Transverse colon (tissue), 4 donors: ENCODE results near the gene GPR152. TPM values are rescaled to one million over a fixed set of nuclear protein-coding genes. Genes with fewer than 3 reads are reported as not detected.

Experiments
- DNase-seq: peaks from one replicate; pipeline ENCODE4 v3.0.0-alpha.2; 2019
- H3K27ac ChIP-seq, 4 donors: fragments of 200-600 bp; sonication (generic); 2 replicates each; pipeline ENCODE4 v1.5.1; 2016 to 2018; ENCODE audit warnings: inconsistent platforms in 4 of 4
- H3K27me3 ChIP-seq: fragments of 200-600 bp; sonication (generic); 2 replicates; pipeline ENCODE4 v1.5.1; 2017; ENCODE audit warnings: inconsistent platforms
- H3K36me3 ChIP-seq, 4 donors: fragments of 200-600 bp; sonication (generic); 2 replicates each; pipeline ENCODE4 v1.5.1; 2017 to 2019; ENCODE audit warnings: inconsistent platforms in 4 of 4
- H3K4me1 ChIP-seq, 4 donors: fragments of 200-600 bp; sonication (generic); 2 replicates each; pipeline ENCODE4 v1.5.1; 2017 to 2020; ENCODE audit warnings: inconsistent platforms in 4 of 4
- H3K4me3 ChIP-seq, 4 donors: fragments of 200-600 bp; sonication (generic); 1 replicate in 1 of 4; 2 replicates in 3 of 4; pipeline versions ENCODE4 v1.5.1 to v1.6.1; 2017 to 2019; ENCODE audit warnings: inconsistent platforms in 4 of 4
- H3K9me3 ChIP-seq, 2 donors: fragments of 200-600 bp; sonication (generic); 2 replicates each; pipeline ENCODE4 v1.5.1; 2017 to 2019; ENCODE audit warnings: inconsistent platforms in 2 of 2
- EP300 ChIP-seq: sonication (generic); formaldehyde crosslinking; IDR thresholded peaks from one replicate; pipeline ENCODE4 v1.6.1; 2017; ENCODE audit warnings: antibody characterized with exemption, low read depth
- POLR2A ChIP-seq: fragments of 450-650 bp; IDR thresholded peaks from one replicate; pipeline ENCODE4 v1.6.1; 2016; ENCODE audit warnings: antibody characterized with exemption, mild to moderate bottlenecking, moderate library complexity
- POLR2AphosphoS5 ChIP-seq, 3 donors: sonication (generic); formaldehyde crosslinking; IDR thresholded peaks; one replicate each; pipeline ENCODE4 v1.6.1; 2016; ENCODE audit warnings: antibody characterized with exemption in 3 of 3
- WGBS, 2 donors: methylation state at CpG; one replicate each; pipeline ENCODE4 v1.1.5; 2018; ENCODE audit warnings: low coverage in 1 of 2; 5-methylcytosine and 5-hydroxymethylcytosine counted together
- in situ Hi-C, 4 donors: fragments of 200-750 bp; cut with MboI; loops; one replicate each; pipeline versions ENCODE4 v1.15.0 to v1.15.1; 2017; ENCODE audit warnings: low sequenced_read_pairs in 3 of 4, low pct_ligation_motif_present in 1 of 4, low pct_unique_long_range_greater_than_20kb in 1 of 4
- intact Hi-C: fragments of 100-400 bp; cut with DNase I; formaldehyde crosslinking; loops from one replicate; pipeline ENCODE4 v1.15.1; 2023; ENCODE audit warnings: low total_unique reads
- total RNA-seq, 4 donors: library from RNA; depleted of rRNA; stranded (reverse); fragments of >200 nt; gene quantifications; one replicate each; pipeline ENCODE4 v1.1.0, GENCODE V29; 2016
- TF ChIP-seq, protein P1 (sequence below), 5 experiments: fragments of 200-600 bp in 3 of 5; fragments of 450-650 bp in 2 of 5; sonication (generic) in 3 of 5; IDR thresholded peaks; 1 replicate in 2 of 5; 2 replicates in 3 of 5; pipeline ENCODE4 v1.5.1; 2016 to 2017; ENCODE audit warnings: antibody characterized with exemption in 5 of 5, inconsistent platforms in 3 of 5, mild to moderate bottlenecking in 2 of 5, moderate library complexity in 1 of 5

The GPR152 gene
- total RNA-seq, 4 donors from 2014 or later = not detected

DNA sequence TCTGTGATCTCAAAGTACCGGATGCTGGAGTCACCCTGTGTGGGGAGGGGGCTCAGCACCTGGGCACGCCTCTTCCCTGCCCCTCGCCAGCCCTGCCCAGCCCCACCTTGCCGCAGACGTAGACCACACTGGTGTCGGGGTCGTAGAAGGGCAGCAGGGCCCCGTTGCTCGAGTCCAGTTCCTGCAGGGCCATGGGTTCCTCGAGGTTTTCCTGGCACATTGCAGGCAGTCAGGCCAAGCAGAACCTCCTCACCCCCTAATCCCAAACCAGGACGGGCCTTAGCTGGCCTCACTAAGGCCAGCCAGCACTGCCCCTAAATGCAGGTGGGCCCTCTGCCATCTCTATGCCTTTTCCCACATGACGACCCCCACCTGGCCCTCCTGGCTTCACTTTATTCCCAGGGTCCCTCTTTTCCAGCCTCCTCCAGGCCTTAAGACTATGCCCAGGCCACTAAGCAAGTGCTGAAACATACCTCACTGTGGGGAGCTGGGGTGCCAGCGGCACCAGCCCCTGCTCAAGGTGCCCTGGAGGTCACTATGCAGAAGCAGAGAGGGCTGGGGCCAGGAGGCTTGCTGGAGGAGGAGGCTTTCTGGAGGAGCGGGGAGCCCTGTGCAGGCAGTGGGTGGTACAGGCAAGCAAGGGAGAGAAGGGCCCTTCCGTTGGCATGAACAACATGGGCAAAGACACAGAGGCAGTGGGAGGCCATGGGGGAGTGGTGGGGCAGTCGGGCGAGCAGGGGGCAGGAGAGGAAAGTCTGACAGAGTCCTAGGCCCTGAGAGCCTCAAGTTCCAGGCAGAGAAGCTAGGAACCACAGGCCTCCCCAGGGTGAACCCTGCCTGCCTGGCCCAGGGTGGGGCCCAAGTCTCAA lies 12.1 kb downstream of the GPR152 start:
- intact Hi-C loops = no loop called here
- H3K9me3 ChIP-seq = no peaks in the 10 kb centered on the region
- peak overlapping the region; percentile 72 to 83 (median 74) for H3K27ac ChIP-seq
- H3K4me1 ChIP-seq = peaks cover 8 to 57% (median 32%) of the 10 kb centered on the region in 4 donors
- DNase-seq = no peak
- no peaks in the 10 kb centered on the region for H3K36me3 ChIP-seq
- H3K27me3 ChIP-seq = no peaks in the 10 kb centered on the region
- in situ Hi-C loops = no loop called here
- no peak overlapping the region for H3K4me3 ChIP-seq
- TF ChIP-seq EP300 (no peak), POLR2A (no peak), POLR2AphosphoS5 (IDR thresholded peaks at IDR 0.05) (no peak)
- TF ChIP-seq, protein P1, sequence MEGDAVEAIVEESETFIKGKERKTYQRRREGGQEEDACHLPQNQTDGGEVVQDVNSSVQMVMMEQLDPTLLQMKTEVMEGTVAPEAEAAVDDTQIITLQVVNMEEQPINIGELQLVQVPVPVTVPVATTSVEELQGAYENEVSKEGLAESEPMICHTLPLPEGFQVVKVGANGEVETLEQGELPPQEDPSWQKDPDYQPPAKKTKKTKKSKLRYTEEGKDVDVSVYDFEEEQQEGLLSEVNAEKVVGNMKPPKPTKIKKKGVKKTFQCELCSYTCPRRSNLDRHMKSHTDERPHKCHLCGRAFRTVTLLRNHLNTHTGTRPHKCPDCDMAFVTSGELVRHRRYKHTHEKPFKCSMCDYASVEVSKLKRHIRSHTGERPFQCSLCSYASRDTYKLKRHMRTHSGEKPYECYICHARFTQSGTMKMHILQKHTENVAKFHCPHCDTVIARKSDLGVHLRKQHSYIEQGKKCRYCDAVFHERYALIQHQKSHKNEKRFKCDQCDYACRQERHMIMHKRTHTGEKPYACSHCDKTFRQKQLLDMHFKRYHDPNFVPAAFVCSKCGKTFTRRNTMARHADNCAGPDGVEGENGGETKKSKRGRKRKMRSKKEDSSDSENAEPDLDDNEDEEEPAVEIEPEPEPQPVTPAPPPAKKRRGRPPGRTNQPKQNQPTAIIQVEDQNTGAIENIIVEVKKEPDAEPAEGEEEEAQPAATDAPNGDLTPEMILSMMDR (IDR thresholded peaks at IDR 0.05) = no peak
- WGBS, 2 donors = 75 to 100% methylated on average over 1 to 17 of the region's 17 CpGs

DNA sequence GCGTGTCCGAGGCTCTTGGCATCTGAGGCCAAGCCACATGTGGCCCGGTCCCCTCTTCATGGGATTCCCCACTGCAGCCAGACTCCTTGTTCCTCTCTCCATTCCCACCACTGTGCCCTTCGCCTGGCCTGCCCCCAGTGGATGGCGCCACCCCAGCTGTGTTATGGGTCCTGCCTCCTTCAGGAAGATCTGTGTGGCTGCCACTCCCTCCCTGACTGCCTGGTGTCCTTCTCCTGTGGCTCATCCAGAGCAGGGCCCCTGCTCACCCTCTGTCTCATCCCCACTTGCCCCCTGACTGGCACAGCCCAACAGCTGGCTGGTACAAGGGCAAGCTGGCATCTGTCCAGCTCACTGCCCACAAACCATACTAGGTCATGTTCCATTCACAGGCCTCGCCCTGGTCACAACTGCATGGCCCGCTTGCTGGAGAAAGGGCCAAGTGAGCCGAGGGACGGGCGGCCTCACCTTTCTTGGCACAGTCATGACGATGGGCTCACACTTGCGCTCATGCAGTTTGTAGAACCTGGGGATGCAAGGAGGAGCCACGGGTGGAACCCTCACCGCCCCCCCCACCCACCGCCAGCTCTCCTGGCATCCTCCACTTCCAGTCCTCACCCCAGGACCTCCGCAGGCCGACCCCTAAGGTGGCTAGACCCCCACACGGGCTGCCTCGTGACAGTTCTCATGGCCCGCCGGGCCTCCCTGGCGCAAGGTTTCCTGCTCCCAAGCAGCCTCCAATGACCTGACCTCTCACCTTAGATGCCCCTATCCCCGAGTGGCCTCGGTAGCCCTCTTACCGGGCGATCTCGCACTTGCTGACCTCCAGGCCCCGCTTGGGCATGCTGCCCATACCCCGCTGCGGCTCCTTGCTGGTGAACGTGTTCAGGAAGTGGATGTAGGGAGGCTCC lies 13.0 kb downstream of the GPR152 start:
- in situ Hi-C loops = no loop called here
- Histone ChIP-seq H3K9me3 (no peaks in the 10 kb centered on the region), H3K36me3 (no peaks in the 10 kb centered on the region), H3K27me3 (no peaks in the 10 kb centered on the region), H3K27ac (peak overlapping the region; percentile 72 to 83 (median 74)), H3K4me3 (no peak overlapping the region), H3K4me1 (peaks cover 8 to 48% (median 27%) of the 10 kb centered on the region in 4 donors)
- peak; percentile 62 for DNase-seq
- intact Hi-C loops = no loop called here
- TF ChIP-seq, protein P1 (IDR thresholded peaks at IDR 0.05) = peak in 2 of 5 experiments; percentile 18 to 22
- TF ChIP-seq EP300 = no peak
- 80% methylated on average over 31 of the region's 31 CpGs; no CpG with 5 or more reads in 1 of the 2 donors for WGBS, 2 donors

DNA sequence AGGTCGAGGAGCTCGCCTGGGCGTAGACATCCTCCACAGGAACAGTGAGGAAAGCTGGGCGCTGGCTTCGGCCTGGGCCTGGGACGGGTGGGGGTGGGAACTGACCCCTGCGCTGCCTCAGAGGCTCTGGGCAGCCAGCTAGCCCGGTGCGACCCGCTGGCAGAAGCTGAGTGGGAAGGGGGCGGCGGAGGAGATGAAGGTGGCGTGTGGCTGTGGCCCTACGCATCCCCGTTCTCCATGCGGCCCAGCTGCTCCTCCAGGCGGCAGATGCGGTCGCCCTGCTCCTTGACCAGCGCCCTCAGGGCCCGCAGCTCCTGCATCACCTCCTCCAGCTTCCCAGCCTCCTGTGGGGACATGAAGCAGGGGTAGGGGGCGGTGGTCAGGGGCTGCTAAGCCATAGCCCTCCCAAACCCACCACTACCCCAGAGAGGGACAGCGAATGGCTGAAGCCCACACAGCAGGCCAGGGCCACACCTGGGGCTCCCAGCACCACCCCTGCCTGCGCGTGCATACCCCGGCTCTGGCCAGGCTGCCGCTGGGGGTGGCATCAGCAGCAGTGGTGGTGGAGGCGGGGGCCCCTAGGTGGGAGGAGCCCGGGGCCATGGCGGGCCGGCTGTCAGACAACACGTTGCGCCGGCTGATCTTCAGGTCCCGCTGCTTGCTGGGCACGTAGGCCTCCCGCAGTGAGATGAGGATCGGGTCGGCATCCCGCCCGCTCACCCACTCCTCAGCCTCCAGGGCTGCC lies 14.2 kb downstream of the GPR152 start:
- Histone ChIP-seq H3K4me3 (peak overlapping the region in 3 of 4 donors; percentile 2 to 41 (median 15)), H3K36me3 (peaks cover 0 to 5% (median 0%) of the 10 kb centered on the region in 4 donors), H3K4me1 (peaks cover 6 to 41% (median 22%) of the 10 kb centered on the region in 4 donors), H3K9me3 (no peaks in the 10 kb centered on the region), H3K27ac (peak overlapping the region; percentile 72 to 83 (median 74)), H3K27me3 (no peaks in the 10 kb centered on the region)
- WGBS, 2 donors = 87% methylated on average over 39 of the region's 41 CpGs; no CpG with 5 or more reads in 1 of the 2 donors
- TF ChIP-seq POLR2AphosphoS5 (IDR thresholded peaks at IDR 0.05) (peak in 1 of 3 donors; percentile 65), EP300 (no peak), POLR2A (peak; percentile 21)
- TF ChIP-seq, protein P1 (IDR thresholded peaks at IDR 0.05) = no peak
- DNase-seq = peak; percentile 76
- in situ Hi-C loops = no loop called here
- intact Hi-C loops = no loop called here
